ENCODE data around the gene TBC1D23.
"Not testable (repeated sequence)": the region's sequence is repeated elsewhere in the genome, so short reads cannot be mapped to it uniquely, and the experiment has no call there.

The TBC1D23 gene

DNA sequence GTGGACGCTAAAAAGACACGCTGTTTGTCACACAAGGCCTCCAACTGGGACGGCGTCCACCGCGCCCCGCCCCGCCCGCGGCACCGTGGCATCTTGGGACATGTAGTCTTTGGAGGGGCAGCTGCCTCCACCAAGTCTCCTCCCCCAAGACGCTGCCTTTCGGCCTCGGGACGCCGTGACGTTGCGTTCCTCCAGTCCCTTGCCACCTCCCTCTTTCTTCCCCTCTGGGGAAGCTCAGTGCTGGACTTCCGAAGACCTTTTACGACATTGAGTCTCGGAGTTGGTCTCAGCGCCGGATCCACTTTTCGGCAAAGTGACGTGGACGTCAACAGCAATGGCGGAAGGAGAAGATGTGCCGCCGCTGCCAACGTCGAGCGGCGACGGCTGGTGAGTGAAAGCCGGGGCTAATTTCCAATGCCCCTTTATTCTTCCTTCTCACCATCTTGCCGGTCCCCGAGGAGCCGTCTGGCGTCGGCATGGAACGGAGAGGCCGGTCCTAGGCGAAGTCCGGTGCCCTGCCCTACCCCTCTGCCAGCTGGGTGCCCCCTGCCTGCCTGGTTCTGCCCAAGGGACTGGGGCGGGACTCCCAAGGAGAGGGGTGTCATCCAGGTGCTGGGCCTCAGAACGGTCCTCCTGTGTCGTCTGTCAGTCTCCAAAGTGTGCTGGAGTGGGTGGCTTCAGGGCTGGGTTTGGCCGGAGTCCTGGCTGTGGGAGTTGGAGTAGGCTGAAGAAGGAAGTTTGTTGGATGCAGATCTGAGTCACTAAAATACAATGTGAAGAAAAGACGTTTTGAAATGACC is at the start of gene TBC1D23:
Gene TBC1D23 (plus strand): TSS at position 308 of the 800 bp plus-strand sequence. CDS start 27 bp downstream, at position 335.
- DNase-seq: peak; percentile 96
- peak; percentile 100 for ATAC-seq

DNA sequence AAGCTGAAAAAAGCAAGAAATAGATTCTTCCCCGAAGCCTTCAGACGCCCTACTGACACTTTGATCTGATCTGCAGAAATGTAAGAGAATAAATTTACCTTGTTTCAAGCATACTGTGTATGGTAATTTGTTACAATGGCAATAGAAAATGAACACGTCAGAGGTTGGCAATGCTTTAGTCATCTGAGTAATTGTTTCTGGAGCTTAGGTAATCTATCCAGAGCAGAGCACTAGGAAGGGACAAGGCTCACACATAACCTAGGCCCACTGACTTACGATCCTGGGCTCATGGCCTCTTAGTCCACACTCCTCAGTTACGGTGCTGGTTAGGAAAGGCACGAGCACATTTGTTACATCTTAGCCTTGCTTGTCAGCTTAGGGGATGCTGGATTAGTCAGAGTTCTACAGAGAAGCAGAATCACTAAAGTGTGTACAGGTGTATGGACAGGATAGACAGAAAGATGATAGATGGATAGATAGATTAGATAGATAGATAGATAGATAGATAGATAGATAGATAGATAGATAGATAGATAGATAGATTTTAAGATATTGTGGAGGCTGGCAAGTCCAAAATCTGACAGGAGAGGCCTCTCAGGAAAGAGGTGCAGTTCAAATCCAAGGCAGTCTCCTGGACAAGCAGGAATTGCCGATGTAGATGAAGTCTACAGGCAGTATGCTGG is 46.8 kb upstream of the TBC1D23 start:
- ATAC-seq: no peak
- DNase-seq: no peak

DNA sequence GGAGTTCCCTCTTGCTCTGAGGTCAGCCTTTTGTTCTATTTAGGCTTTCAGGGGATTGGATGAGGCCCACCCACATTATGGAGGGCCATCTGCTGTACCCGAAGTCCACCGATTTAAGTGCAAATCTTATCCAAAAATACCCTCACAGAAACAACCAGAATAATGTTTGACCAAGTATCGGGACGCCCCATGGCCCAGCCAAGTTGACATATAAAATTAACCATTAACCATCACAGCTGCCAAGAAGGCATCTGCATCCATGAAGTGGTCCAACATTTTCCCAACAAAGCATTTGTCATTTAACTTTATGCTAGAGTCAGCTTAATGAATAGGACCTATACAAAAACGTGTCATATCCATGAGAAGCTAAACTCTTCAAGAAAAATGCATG is 46.2 kb upstream of the TBC1D23 start:
- ATAC-seq: no peak
- no peak for DNase-seq

- DNase-seq (no peak), ATAC-seq (no peak)
Observed at GRCh38 chr3:100216713-100217112, 44.1 kb upstream of the TBC1D23 start.

DNA sequence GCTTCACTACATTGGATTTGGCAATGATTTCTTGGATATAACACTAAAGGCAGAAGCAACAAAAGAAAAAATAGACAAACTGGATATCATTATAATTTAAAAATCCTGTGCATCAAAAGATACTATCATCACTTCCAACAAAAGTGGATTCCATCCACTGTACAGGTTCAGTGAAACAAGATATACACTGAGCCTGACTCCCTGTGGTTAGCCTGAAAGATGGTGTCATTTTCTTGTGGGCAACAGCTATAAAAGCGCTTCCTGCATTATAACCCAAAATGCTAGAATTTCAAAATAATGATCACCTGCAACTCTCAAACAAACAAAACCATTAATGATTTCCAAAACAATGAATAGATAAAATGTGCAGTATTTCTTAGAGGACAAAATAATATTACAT is 39.6 kb upstream of the TBC1D23 start:
- no peak for DNase-seq
- no peak for ATAC-seq

GRCh38 chr3:100225193-100225592 is 35.6 kb upstream of the TBC1D23 start:
- DNase-seq (no peak), ATAC-seq (no peak)

DNA sequence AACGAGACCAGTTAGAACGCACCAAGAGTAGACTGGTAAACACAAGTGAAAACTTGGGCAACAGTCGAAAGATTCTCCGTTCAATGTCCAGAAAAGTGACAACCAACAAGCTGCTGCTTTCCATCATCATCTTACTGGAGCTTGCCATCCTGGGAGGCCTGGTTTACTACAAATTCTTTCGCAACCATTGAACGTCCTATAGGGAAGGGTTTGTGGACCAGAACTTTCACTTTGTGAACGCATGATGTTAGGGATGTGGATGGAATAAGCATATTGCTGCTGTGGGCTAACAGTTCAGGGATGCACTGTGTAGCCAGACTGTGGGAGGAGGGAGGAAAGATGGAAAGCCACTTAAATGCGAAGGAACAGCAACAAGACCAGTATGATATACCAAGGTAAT is 34.9 kb upstream of the TBC1D23 start:
- ATAC-seq: no peak
- no peak for DNase-seq

- ATAC-seq (no peak), DNase-seq (no peak)
Observed at GRCh38 chr3:100226712-100227429, 33.9 kb upstream of the TBC1D23 start.

DNA sequence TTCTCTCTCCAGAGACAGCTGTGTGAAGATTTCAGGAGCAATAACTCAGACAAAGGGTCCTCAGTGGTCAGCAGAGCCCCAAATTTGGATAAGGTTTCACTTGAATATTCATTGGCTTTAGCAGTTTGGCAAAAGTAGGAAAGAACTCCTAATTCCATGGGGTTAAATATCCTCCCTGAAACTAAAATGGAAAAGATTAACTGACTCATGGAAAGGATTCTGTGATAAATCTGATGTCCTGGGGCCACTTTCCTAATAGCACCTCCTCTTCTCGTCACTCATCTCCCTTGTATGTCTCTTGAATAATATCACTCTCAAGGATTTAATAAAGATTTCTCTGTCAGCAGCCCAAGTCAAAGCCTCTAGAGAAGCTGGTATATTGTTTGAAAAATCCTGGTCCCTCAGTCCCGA is 33.3 kb upstream of the TBC1D23 start:
- DNase-seq (no peak), ATAC-seq (no peak)

DNA sequence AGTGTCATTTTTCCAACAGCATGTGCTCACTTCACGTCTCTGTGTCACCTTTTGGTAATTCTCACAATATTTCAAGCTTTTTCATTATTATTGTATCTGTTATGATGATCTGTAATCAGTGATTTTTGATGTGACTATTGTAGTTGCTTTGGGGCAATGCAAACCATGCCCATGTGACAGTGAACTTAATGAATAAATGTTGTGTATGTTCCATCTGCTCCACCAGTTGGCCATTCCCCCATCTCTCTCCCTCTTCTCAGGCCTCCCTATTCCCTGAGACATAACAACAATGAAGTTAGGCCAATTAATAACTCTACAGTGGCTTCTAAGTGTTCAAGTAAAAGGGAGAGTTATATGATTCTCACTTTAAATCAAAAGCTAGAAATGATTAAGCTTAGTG is 32.5 kb upstream of the TBC1D23 start:
- DNase-seq: no peak
- ATAC-seq: no peak

GRCh38 chr3:100229188-100229587 is 31.6 kb upstream of the TBC1D23 start:
- ATAC-seq, DNase-seq: not testable (repeated sequence)

DNA sequence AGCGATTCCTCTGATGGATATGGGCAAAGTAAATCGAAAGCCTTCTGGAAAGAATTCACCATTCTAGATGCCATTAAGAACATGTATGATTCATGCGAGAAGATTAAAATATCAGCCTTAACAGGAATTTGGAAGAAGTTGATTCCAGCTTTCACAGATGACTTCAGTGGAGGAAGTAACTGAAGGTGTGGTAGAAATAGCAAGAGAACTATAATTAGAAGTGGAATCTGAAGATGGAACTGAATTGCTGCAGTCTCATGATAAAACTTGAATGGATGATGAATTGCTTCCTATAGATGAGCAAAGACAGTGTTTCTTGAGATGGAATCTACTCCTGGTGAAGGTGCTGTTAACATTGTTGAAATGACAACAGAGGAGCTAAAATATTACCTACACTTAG is 30.1 kb upstream of the TBC1D23 start:
- ATAC-seq: no peak
- DNase-seq: no peak

- ATAC-seq: no peak
- no peak for DNase-seq
Observed at GRCh38 chr3:100231668-100232067, 29.1 kb upstream of the TBC1D23 start.

DNA sequence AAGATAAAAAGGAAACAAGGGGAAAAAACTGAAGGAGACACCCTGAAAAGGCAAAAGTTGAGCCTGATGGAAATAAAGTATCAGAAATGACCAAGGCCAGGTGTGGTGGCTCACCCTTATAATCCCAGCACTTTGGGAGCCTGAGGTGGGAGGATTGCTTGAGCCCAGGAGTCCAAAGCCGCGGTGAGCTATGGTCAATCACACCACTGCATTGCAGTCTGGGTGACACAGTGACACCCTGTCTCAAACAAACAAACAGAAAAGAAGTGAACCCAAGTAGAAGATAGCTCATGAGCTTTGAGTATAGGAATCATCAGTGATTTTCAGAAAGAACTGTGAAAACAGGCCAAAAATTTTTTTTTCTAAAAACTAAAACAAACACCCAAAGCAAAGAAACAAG is 26.4 kb upstream of the TBC1D23 start:
- no peak for ATAC-seq
- no peak for DNase-seq

DNA sequence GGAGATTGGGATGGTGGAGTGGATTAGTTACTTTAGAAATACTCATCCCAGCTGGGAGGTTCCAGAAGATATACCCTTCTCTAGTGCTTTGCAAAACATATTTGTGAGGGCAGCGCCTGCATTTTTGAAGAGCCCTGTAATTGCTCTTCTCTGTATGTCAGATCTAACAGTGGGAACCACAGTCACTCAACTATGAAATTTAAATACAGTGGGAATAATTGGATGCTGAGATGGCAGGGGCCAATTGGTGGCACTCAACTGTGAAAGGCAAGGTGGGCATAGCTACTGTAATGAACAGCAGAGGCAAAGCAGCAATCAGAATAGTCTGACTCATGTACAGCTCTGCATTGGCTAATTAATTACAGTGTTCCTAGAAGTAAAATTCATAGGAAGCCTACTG is 22.2 kb upstream of the TBC1D23 start:
- ATAC-seq (no peak), DNase-seq (no peak)

GRCh38 chr3:100242471-100242870 is 18.3 kb upstream of the TBC1D23 start:
- ATAC-seq, DNase-seq: not testable (repeated sequence)

GRCh38 chr3:100244264-100244663 is 16.5 kb upstream of the TBC1D23 start:
- DNase-seq: no peak
- ATAC-seq: no peak

- DNase-seq (no peak), ATAC-seq (no peak)
Observed at GRCh38 chr3:100245136-100245535, 15.7 kb upstream of the TBC1D23 start.

- DNase-seq (no peak), ATAC-seq (peak; percentile 57)
Observed at GRCh38 chr3:100245927-100246326, 14.9 kb upstream of the TBC1D23 start.

GRCh38 chr3:100246999-100247398 is 13.8 kb upstream of the TBC1D23 start:
- DNase-seq (no peak), ATAC-seq (no peak)

DNA sequence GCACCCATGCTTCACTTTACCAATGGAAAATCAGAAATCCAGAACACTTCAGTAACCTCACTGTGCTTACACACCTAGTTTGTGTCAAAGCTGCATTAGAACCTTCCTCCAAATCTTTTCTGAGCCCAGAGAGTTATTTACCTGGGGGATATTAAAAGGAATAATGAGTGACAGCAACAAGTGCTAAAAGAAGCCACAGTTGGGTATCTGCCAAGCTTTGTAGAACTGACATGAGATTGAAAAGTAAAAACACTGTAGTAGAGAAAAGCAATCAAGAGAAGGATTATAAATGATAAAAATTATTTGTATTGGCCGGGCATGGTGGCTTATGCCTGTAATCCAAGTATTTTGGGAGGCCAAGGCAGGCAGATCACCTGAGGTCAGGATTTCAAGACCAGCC is 8.8 kb upstream of the TBC1D23 start:
- DNase-seq (no peak), ATAC-seq (no peak)

DNA sequence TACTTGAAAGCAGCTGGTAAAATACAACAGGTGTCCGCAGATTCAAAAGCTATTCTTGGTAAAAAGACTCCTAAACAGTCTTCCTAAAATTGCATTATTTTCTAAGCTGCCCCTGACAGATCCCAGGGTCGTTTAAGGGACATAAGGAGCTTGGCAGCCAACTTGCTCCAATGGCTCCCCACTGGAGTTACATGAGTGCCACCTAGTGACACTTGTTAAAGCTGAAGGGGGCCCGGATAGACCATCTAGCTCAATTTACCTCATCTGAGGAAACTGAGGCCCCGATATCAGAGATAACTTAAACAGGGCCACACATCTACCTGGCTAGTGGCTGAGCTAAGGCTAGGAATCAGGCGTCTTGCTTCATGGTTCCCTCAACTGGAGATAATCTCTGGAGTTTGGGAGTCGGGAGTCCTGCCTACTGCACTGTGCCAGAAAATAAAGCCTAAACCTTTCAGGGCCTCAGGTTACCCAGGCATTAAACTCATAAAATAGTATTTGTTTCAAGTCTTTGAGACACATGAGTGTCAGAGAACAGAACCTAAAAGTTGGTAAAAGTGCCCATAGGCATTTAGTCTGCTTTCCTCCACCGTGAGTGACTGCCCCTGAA is 6.5 kb upstream of the TBC1D23 start:
- peak; percentile 85 for ATAC-seq
- peak; percentile 48 for DNase-seq

DNA sequence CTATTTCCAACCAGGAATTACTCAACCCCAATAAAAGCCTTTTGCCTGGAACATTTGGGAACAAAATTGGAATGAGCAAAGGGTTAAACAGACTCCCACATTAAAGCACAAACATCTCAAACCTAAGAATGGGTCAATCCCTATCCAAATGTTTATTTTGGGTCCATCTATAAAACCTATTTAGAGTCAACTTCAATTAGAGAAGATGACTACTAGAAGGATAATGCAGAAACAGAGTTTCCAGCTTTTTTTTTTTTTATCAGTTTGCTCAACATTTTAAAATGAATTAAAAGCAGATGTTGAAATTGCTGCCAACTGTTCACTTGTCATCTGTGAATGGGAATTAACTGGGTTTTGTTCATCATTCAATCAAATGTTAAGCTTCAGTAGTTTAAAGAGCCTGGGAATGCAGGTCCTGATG is 4.1 kb upstream of the TBC1D23 start:
- no peak for DNase-seq
- ATAC-seq: no peak
